Stimulated activated naive CD8-positive, alpha-beta T cell treated with anti-CD3 and anti-CD28 coated beads, Interleukin-15, Interleukin-2, amounts not matched to agents 100 ng/mL and 50 ng/mL, for 24 hours (primary cell): ENCODE data around the gene LYRM1.

Source experiments
- H3K27ac Mint-ChIP-seq: one replicate; pipeline ENCODE4 v1.8.0; 2021; ENCODE audit warnings: mild to moderate bottlenecking, mixed read lengths
- H3K27me3 Mint-ChIP-seq: one replicate; pipeline ENCODE4 v1.8.0; 2021; ENCODE audit warnings: mixed read lengths
- H3K36me3 Mint-ChIP-seq: one replicate; pipeline ENCODE4 v1.8.0; 2021; ENCODE audit warnings: low read depth, mixed read lengths
- H3K4me1 Mint-ChIP-seq: one replicate; pipeline ENCODE4 v1.8.0; 2021; ENCODE audit warnings: low read depth, mixed read lengths
- H3K4me3 Mint-ChIP-seq: one replicate; pipeline ENCODE4 v1.8.0; 2021; ENCODE audit warnings: mild to moderate bottlenecking, mixed read lengths
- H3K9me3 Mint-ChIP-seq: one replicate; pipeline ENCODE4 v1.8.0; 2021; ENCODE audit warnings: mixed read lengths

The LYRM1 gene

GRCh38 chr16:20883554-20884239 lies 16.9 kb upstream of the LYRM1 start:
- no peak overlapping the region for H3K4me3 Mint-ChIP-seq

GRCh38 chr16:20884240-20884556 lies 16.4 kb upstream of the LYRM1 start:
- H3K4me3 Mint-ChIP-seq, result no peak overlapping the region
- peaks cover 51% of the 10 kb centered on the region for H3K4me1 Mint-ChIP-seq
- H3K27ac Mint-ChIP-seq, result peak overlapping the region; percentile 61
- no peaks in the 10 kb centered on the region for H3K27me3 Mint-ChIP-seq
- H3K9me3 Mint-ChIP-seq, result no peaks in the 10 kb centered on the region
- peaks cover 18% of the 10 kb centered on the region for H3K36me3 Mint-ChIP-seq

More at GRCh38 chr16:20883554-20884239, 16.9 kb upstream of the LYRM1 start:
- Mint-ChIP-seq H3K27me3 (no peaks in the 10 kb centered on the region), H3K27ac (peak overlapping the region; percentile 61), H3K36me3 (peaks cover 18% of the 10 kb centered on the region), H3K4me1 (peaks cover 56% of the 10 kb centered on the region), H3K9me3 (no peaks in the 10 kb centered on the region)

GRCh38 chr16:20886320-20886719 lies 14.3 kb upstream of the LYRM1 start:
- Mint-ChIP-seq H3K4me1 (peaks cover 38% of the 10 kb centered on the region), H3K36me3 (peaks cover 23% of the 10 kb centered on the region), H3K4me3 (no peak overlapping the region), H3K27me3 (no peaks in the 10 kb centered on the region), H3K9me3 (no peaks in the 10 kb centered on the region), H3K27ac (no peak overlapping the region)

GRCh38 chr16:20887207-20887606 lies 13.4 kb upstream of the LYRM1 start:
- Mint-ChIP-seq H3K4me3 (no peak overlapping the region), H3K4me1 (peaks cover 38% of the 10 kb centered on the region), H3K27me3 (no peaks in the 10 kb centered on the region), H3K36me3 (peaks cover 28% of the 10 kb centered on the region), H3K9me3 (no peaks in the 10 kb centered on the region), H3K27ac (no peak overlapping the region)

GRCh38 chr16:20889625-20890275 lies 10.8 kb upstream of the LYRM1 start:
- Mint-ChIP-seq H3K4me3 (no peak overlapping the region), H3K27me3 (no peaks in the 10 kb centered on the region), H3K9me3 (no peaks in the 10 kb centered on the region), H3K36me3 (peaks cover 28% of the 10 kb centered on the region), H3K27ac (no peak overlapping the region), H3K4me1 (peaks cover 18% of the 10 kb centered on the region)

GRCh38 chr16:20894388-20894787 lies 6.2 kb upstream of the LYRM1 start:
- no peak overlapping the region for H3K27ac Mint-ChIP-seq

GRCh38 chr16:20897253-20897897 lies 3.2 kb upstream of the LYRM1 start:
- no peaks in the 10 kb centered on the region for H3K9me3 Mint-ChIP-seq
- peak overlapping the region; percentile 91 for H3K4me3 Mint-ChIP-seq
- no peak overlapping the region for H3K27ac Mint-ChIP-seq
- H3K27me3 Mint-ChIP-seq, result no peaks in the 10 kb centered on the region
- H3K4me1 Mint-ChIP-seq, result peaks cover 44% of the 10 kb centered on the region
- peaks cover 54% of the 10 kb centered on the region for H3K36me3 Mint-ChIP-seq

More at GRCh38 chr16:20894388-20894787, 6.2 kb upstream of the LYRM1 start:
- Mint-ChIP-seq H3K36me3 (peaks cover 48% of the 10 kb centered on the region), H3K4me1 (peaks cover 28% of the 10 kb centered on the region), H3K27me3 (no peaks in the 10 kb centered on the region), H3K9me3 (no peaks in the 10 kb centered on the region), H3K4me3 (no peak overlapping the region)

GRCh38 chr16:20897922-20898321 lies 2.6 kb upstream of the LYRM1 start:
- Mint-ChIP-seq H3K36me3 (peaks cover 52% of the 10 kb centered on the region), H3K27ac (peak overlapping the region; percentile 60), H3K9me3 (no peaks in the 10 kb centered on the region), H3K4me1 (peaks cover 50% of the 10 kb centered on the region), H3K4me3 (peak overlapping the region; percentile 91), H3K27me3 (no peaks in the 10 kb centered on the region)

GRCh38 chr16:20899071-20899470 lies 1.5 kb upstream of the LYRM1 start:
- no peaks in the 10 kb centered on the region for H3K9me3 Mint-ChIP-seq
- peaks cover 61% of the 10 kb centered on the region for H3K4me1 Mint-ChIP-seq
- no peaks in the 10 kb centered on the region for H3K27me3 Mint-ChIP-seq
- peak overlapping the region; percentile 91 for H3K4me3 Mint-ChIP-seq
- peaks cover 58% of the 10 kb centered on the region for H3K36me3 Mint-ChIP-seq
- peak overlapping the region; percentile 98 for H3K27ac Mint-ChIP-seq

GRCh38 chr16:20899477-20900298 lies 883 bp upstream of the LYRM1 start:
- H3K27ac Mint-ChIP-seq, result peak overlapping the region; percentile 98

GRCh38 chr16:20901068-20901435 lies 481 bp downstream of the LYRM1 start:
- peaks cover 78% of the 10 kb centered on the region for H3K4me1 Mint-ChIP-seq
- peaks cover 57% of the 10 kb centered on the region for H3K36me3 Mint-ChIP-seq
- H3K27me3 Mint-ChIP-seq, result no peaks in the 10 kb centered on the region
- H3K4me3 Mint-ChIP-seq, result peak overlapping the region; percentile 91
- H3K9me3 Mint-ChIP-seq, result no peaks in the 10 kb centered on the region
- peak overlapping the region; percentile 98 for H3K27ac Mint-ChIP-seq

More at GRCh38 chr16:20899477-20900298, 883 bp upstream of the LYRM1 start:
- peak overlapping the region; percentile 91 for H3K4me3 Mint-ChIP-seq
- peaks cover 62% of the 10 kb centered on the region for H3K36me3 Mint-ChIP-seq
- no peaks in the 10 kb centered on the region for H3K27me3 Mint-ChIP-seq
- peaks cover 67% of the 10 kb centered on the region for H3K4me1 Mint-ChIP-seq
- H3K9me3 Mint-ChIP-seq, result no peaks in the 10 kb centered on the region

GRCh38 chr16:20901436-20902112 lies 1.0 kb downstream of the LYRM1 start:
- Mint-ChIP-seq H3K4me3 (peak overlapping the region; percentile 91), H3K27ac (peak overlapping the region; percentile 98), H3K9me3 (no peaks in the 10 kb centered on the region), H3K36me3 (peaks cover 52% of the 10 kb centered on the region), H3K4me1 (peaks cover 83% of the 10 kb centered on the region), H3K27me3 (no peaks in the 10 kb centered on the region)

- peaks cover 81% of the 10 kb centered on the region for H3K4me1 Mint-ChIP-seq
- no peaks in the 10 kb centered on the region for H3K27me3 Mint-ChIP-seq
- peaks cover 52% of the 10 kb centered on the region for H3K36me3 Mint-ChIP-seq
- peak overlapping the region; percentile 98 for H3K27ac Mint-ChIP-seq
- no peaks in the 10 kb centered on the region for H3K9me3 Mint-ChIP-seq
- peak overlapping the region; percentile 91 for H3K4me3 Mint-ChIP-seq
Measured at GRCh38 chr16:20902426-20902825, 1.9 kb downstream of the LYRM1 start.

GRCh38 chr16:20903116-20903898 lies 2.7 kb downstream of the LYRM1 start:
- H3K4me1 Mint-ChIP-seq, result peaks cover 77% of the 10 kb centered on the region
- H3K9me3 Mint-ChIP-seq, result no peaks in the 10 kb centered on the region
- peaks cover 50% of the 10 kb centered on the region for H3K36me3 Mint-ChIP-seq
- peak overlapping the region; percentile 74 for H3K27ac Mint-ChIP-seq
- H3K27me3 Mint-ChIP-seq, result no peaks in the 10 kb centered on the region
- peak overlapping the region; percentile 67 for H3K4me3 Mint-ChIP-seq
